ENCODE results near the gene MAPK6.

DNA sequence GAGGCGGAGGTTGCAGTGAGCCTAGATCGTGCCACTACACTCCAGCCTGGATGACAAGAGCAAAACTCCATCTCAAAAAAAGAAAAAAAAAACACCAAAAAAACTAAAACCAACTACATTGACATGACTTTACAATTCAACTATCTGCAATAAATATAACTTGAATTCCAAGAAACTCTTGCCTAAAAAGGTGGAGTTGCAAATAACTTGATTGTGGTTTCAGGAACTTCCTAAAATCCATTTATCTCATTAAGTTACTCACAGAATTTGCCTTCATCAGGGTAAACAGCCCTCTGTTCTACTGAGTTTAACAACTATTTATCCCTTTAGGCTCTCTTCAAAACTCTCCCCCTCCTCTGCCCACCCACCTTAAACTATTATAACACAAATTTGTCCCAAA is 2.7 kb upstream of the MAPK6 start:
- no peak for TF ChIP-seq POLR2A (IDR thresholded peaks at IDR 0.05; ENCODE audit: low read depth, low read length)
- no peak for TF ChIP-seq POLR2AphosphoS5 (IDR thresholded peaks at IDR 0.05; ENCODE audit: low read depth, low read length)
- TF ChIP-seq TAF1 (IDR thresholded peaks at IDR 0.05; ENCODE audit: low read depth, low read length) = no peak
- TF ChIP-seq SPI1 (IDR thresholded peaks at IDR 0.05; ENCODE audit: low read depth, low read length) = no peak
